Esophagus squamous epithelium (tissue), 4 donors: ENCODE measurements around the gene RAB37.

ENCODE experiments used
- CTCF ChIP-seq, 6 experiments: fragments of 450-650 bp in 4 of 6; fragments of 200-600 bp in 2 of 6; sonication (generic) in 2 of 6; IDR thresholded peaks; one replicate each; pipeline ENCODE4 v1.5.1; 2016 to 2019; ENCODE audit warnings: antibody characterized with exemption in 6 of 6, mild to moderate bottlenecking in 4 of 6, moderate library complexity in 4 of 6
- POLR2A ChIP-seq, 4 donors: fragments of 450-650 bp; IDR thresholded peaks; one replicate each; pipeline ENCODE4 v1.6.1; 2017; ENCODE audit warnings: antibody characterized with exemption in 4 of 4, mild to moderate bottlenecking in 4 of 4, moderate library complexity in 3 of 4

- no peak for TF ChIP-seq CTCF (IDR thresholded peaks at IDR 0.05)
- no peak for TF ChIP-seq POLR2A (IDR thresholded peaks at IDR 0.05)
Measured at GRCh38 chr17:74723891-74724290, 13.2 kb upstream of the RAB37 start.
